Ramos (cell line): Measurements from ENCODE around the gene B2M.

Experiments
- in situ Hi-C: fragments of 300-500 bp; cut with MboI; formaldehyde crosslinking; loops from one replicate; pipeline ENCODE4 v1.14.3; 2022; ENCODE audit warnings: low sequenced_read_pairs; ENCODE audit not compliant: unreplicated experiment

Gene B2M

DNA sequence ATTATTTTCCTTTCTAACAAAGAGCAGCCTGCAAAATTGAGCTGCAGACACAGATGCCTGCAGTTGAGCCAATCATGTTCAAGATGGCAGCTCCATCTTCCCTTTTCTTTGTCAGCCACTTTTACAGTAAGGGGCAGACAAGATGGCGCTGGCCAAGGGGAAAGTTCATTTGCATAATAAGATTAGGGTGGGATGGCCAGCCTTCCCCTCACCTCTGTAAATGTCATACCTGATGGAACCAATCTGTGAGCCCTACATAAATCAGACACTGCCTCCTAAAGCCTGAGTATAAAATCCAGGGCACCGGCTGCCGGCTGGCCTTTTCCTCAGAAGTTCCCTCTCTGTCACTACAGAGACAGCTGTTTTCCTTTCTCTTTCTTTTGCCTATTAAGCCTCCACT lies 16.0 kb upstream of the B2M start:
- in situ Hi-C loops, result no loop called here

DNA sequence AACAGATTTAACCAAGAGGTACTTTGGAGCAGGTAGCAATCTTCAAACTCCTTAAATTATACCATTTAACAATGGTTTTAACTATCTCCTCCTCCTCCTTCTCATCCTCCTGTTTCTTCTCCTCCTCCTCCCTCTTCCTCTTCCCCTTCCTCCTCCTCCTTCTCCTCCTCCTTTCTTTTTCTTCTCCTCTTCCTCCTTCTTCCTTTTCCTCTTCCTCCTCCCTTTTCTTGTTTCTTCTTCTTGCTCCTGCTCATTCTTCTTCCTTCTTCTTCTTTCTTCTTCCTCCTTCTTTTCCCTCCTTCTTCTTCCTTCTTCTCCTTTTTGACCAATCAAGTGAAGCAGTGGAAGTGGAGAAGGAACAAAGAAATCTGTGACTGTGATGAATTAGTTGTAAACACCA lies 14.3 kb upstream of the B2M start:
- in situ Hi-C loops, result no loop called here

DNA sequence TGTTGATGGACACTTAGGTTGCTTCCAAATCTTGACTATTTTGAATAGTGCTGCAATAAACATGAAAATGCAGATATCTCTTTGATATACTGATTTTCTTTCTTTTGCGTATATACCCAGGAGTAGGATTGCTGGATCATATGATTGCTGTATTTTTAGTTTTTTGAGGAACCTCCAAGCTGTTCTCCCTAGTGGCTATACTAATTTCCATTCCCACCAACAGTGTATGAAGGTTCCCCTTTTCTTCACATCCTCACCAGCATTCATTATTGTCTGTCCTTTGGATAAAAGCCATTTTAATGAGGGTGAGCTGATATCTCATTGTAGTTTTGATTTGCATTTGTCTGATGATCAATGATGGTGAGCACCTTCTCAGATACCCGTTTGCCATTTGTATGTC lies 12.7 kb upstream of the B2M start:
- in situ Hi-C loops, result no loop called here

DNA sequence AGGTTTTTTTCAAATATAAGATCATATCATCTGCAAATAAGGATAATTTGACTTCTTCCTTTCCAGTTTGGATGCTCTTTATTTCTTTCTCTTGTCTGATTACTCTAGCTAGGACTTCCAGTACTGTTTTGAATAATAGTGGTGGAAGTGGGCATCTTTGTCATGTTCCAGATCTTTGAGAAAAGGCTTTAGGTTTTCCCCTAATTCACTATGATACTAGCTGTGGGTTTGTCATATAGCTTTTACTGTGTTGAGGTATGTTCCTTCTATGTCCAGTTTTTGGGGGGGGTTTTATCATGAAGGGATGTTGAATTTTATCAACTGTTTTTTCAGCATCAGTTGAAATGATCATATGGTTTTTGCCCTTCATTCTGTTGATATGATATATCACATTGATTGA lies 10.6 kb upstream of the B2M start:
- in situ Hi-C loops, result loop anchor here (25.0 kb wide), 2 partner anchors 862 to 913 kb away; partner anchors contain the start of genes ELL3 and SERF2

DNA sequence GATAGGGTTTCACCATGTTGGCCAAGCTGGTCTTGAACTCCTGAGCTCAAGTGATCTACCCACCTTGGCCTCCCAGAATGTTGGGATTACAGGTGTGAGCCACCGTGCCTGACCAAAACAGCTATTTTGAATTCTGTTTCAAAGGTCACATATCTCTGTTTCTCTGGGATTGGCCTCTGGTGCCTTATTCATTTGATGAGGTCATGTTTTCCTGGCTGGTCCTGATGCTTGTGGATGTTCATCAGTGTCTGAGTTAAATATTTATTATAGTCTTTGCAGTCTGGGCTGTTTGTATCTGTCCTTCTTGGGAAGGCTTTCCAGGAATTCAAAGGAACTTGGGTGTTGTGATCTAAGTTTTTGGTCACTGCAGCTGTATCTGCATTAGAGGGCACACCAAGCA lies 5.3 kb upstream of the B2M start:
- in situ Hi-C loops, result loop anchor here (5.0 to 25.0 kb wide), 3 partner anchors 39 to 919 kb away; partner anchors contain the start of genes ELL3 and SERF2

DNA sequence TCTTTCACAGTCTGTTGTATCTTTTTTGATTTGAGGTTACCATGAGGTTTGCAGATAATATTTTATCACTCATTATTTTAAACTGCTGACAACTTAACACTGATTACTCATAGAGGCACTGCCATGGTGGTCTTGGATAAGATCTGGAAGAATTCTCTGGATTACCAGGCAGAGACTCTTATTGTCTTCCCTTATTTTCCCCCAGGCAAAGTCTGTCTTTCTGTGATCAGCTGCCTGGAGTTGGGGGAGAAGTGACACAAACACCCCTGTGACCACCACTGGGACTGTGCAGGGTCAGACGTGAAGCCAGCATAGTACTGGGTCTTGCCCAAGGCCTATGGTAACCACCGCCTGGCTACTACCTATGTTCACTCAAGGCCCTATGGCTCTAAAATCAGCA lies 4.9 kb upstream of the B2M start:
- in situ Hi-C loops, result loop anchor here (5.0 to 25.0 kb wide), 3 partner anchors 39 to 919 kb away; partner anchors contain the start of genes ELL3 and SERF2

DNA sequence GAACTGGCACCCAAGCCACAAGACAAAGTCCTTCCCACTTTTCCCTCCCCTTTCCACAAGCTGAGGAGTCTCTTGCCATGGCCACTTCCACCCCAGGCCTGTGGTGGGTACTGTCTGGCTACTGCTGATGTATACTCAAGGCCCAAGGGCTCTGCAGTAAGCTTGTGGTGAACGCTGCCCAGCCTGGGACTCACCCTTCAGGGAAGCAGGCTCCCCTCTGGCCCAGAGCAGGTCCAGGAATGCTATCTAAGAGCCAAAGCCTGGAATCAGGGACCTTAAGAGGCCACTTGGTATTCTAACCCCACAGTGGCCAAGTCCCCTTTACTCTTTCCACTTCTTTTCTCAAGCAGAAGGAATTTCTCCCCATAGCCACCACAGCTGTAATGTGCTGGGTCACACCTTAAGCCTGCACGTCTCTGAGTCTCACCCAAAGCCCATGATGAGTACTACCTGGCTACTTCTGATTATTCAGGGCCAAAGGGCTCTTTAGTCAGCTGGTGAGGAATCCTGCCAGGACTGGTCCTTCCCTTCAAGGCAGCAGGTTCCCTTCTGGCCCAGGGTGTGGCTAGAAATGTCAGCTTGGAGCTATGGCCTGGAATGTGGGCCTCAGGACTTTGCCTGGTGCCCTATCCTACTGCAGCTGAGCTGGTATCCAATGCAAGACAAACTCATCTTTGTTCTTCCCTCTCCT lies 4.2 kb upstream of the B2M start:
- in situ Hi-C loops, result loop anchor here (5.0 to 25.0 kb wide), 3 partner anchors 40 to 920 kb away; partner anchors contain the start of genes ELL3 and SERF2

DNA sequence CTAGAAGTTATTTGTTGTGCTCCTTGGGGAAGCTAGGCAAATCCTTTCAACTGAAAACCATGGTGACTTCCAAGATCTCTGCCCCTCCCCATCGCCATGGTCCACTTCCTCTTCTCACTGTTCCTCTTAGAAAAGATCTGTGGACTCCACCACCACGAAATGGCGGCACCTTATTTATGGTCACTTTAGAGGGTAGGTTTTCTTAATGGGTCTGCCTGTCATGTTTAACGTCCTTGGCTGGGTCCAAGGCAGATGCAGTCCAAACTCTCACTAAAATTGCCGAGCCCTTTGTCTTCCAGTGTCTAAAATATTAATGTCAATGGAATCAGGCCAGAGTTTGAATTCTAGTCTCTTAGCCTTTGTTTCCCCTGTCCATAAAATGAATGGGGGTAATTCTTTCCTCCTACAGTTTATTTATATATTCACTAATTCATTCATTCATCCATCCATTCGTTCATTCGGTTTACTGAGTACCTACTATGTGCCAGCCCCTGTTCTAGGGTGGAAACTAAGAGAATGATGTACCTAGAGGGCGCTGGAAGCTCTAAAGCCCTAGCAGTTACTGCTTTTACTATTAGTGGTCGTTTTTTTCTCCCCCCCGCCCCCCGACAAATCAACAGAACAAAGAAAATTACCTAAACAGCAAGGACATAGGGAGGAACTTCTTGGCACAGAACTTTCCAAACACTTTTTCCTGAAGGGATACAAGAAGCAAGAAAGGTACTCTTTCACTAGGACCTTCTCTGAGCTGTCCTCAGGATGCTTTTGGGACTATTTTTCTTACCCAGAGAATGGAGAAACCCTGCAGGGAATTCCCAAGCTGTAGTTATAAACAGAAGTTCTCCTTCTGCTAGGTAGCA lies 851 bp upstream of the B2M start:
- in situ Hi-C loops, result loop anchor here (25.0 kb wide), 2 partner anchors 852 to 923 kb away; partner anchors contain the start of genes ELL3 and SERF2

DNA sequence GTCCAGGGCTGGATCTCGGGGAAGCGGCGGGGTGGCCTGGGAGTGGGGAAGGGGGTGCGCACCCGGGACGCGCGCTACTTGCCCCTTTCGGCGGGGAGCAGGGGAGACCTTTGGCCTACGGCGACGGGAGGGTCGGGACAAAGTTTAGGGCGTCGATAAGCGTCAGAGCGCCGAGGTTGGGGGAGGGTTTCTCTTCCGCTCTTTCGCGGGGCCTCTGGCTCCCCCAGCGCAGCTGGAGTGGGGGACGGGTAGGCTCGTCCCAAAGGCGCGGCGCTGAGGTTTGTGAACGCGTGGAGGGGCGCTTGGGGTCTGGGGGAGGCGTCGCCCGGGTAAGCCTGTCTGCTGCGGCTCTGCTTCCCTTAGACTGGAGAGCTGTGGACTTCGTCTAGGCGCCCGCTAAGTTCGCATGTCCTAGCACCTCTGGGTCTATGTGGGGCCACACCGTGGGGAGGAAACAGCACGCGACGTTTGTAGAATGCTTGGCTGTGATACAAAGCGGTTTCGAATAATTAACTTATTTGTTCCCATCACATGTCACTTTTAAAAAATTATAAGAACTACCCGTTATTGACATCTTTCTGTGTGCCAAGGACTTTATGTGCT lies 527 bp downstream of the B2M start:
- in situ Hi-C loops, result loop anchor here (25.0 kb wide), 2 partner anchors 850 to 925 kb away; partner anchors contain the start of genes ELL3 and SERF2

DNA sequence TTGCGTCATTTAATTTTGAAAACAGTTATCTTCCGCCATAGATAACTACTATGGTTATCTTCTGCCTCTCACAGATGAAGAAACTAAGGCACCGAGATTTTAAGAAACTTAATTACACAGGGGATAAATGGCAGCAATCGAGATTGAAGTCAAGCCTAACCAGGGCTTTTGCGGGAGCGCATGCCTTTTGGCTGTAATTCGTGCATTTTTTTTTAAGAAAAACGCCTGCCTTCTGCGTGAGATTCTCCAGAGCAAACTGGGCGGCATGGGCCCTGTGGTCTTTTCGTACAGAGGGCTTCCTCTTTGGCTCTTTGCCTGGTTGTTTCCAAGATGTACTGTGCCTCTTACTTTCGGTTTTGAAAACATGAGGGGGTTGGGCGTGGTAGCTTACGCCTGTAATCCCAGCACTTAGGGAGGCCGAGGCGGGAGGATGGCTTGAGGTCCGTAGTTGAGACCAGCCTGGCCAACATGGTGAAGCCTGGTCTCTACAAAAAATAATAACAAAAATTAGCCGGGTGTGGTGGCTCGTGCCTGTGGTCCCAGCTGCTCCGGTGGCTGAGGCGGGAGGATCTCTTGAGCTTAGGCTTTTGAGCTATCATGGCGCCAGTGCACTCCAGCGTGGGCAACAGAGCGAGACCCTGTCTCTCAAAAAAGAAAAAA lies 1.2 kb downstream of the B2M start:
- in situ Hi-C loops, result loop anchor here (25.0 kb wide), 2 partner anchors 850 to 925 kb away; partner anchors contain the start of genes ELL3 and SERF2

DNA sequence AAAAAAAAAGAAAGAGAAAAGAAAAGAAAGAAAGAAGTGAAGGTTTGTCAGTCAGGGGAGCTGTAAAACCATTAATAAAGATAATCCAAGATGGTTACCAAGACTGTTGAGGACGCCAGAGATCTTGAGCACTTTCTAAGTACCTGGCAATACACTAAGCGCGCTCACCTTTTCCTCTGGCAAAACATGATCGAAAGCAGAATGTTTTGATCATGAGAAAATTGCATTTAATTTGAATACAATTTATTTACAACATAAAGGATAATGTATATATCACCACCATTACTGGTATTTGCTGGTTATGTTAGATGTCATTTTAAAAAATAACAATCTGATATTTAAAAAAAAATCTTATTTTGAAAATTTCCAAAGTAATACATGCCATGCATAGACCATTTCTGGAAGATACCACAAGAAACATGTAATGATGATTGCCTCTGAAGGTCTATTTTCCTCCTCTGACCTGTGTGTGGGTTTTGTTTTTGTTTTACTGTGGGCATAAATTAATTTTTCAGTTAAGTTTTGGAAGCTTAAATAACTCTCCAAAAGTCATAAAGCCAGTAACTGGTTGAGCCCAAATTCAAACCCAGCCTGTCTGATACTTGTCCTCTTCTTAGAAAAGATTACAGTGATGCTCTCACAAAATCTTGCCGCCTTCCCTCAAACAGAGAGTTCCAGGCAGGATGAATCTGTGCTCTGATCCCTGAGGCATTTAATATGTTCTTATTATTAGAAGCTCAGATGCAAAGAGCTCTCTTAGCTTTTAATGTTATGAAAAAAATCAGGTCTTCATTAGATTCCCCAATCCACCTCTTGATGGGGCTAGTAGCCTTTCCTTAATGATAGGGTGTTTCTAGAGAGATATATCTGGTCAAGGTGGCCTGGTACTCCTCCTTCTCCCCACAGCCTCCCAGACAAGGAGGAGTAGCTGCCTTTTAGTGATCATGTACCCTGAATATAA lies 2.0 kb downstream of the B2M start:
- in situ Hi-C loops, result loop anchor here (25.0 kb wide), 2 partner anchors 849 to 926 kb away; partner anchors contain the start of genes ELL3 and SERF2

DNA sequence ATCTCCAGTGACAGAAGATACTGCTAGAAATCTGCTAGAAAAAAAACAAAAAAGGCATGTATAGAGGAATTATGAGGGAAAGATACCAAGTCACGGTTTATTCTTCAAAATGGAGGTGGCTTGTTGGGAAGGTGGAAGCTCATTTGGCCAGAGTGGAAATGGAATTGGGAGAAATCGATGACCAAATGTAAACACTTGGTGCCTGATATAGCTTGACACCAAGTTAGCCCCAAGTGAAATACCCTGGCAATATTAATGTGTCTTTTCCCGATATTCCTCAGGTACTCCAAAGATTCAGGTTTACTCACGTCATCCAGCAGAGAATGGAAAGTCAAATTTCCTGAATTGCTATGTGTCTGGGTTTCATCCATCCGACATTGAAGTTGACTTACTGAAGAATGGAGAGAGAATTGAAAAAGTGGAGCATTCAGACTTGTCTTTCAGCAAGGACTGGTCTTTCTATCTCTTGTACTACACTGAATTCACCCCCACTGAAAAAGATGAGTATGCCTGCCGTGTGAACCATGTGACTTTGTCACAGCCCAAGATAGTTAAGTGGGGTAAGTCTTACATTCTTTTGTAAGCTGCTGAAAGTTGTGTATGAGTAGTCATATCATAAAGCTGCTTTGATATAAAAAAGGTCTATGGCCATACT lies 4.0 kb downstream of the B2M start:
- in situ Hi-C loops, result loop anchor here (25.0 kb wide), 2 partner anchors 847 to 928 kb away; partner anchors contain the start of genes ELL3 and SERF2

DNA sequence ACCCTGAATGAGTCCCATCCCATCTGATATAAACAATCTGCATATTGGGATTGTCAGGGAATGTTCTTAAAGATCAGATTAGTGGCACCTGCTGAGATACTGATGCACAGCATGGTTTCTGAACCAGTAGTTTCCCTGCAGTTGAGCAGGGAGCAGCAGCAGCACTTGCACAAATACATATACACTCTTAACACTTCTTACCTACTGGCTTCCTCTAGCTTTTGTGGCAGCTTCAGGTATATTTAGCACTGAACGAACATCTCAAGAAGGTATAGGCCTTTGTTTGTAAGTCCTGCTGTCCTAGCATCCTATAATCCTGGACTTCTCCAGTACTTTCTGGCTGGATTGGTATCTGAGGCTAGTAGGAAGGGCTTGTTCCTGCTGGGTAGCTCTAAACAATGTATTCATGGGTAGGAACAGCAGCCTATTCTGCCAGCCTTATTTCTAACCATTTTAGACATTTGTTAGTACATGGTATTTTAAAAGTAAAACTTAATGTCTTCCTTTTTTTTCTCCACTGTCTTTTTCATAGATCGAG lies 4.5 kb downstream of the B2M start:
- in situ Hi-C loops, result loop anchor here (25.0 kb wide), 2 partner anchors 846 to 929 kb away; partner anchors contain the start of genes ELL3 and SERF2

DNA sequence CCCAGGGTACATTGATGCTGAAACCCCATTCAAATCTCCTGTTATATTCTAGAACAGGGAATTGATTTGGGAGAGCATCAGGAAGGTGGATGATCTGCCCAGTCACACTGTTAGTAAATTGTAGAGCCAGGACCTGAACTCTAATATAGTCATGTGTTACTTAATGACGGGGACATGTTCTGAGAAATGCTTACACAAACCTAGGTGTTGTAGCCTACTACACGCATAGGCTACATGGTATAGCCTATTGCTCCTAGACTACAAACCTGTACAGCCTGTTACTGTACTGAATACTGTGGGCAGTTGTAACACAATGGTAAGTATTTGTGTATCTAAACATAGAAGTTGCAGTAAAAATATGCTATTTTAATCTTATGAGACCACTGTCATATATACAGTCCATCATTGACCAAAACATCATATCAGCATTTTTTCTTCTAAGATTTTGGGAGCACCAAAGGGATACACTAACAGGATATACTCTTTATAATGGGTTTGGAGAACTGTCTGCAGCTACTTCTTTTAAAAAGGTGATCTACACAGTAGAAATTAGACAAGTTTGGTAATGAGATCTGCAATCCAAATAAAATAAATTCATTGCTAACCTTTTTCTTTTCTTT lies 5.8 kb downstream of the B2M start:
- in situ Hi-C loops, result loop anchor here (25.0 kb wide), 2 partner anchors 845 to 930 kb away; partner anchors contain the start of genes ELL3 and SERF2

DNA sequence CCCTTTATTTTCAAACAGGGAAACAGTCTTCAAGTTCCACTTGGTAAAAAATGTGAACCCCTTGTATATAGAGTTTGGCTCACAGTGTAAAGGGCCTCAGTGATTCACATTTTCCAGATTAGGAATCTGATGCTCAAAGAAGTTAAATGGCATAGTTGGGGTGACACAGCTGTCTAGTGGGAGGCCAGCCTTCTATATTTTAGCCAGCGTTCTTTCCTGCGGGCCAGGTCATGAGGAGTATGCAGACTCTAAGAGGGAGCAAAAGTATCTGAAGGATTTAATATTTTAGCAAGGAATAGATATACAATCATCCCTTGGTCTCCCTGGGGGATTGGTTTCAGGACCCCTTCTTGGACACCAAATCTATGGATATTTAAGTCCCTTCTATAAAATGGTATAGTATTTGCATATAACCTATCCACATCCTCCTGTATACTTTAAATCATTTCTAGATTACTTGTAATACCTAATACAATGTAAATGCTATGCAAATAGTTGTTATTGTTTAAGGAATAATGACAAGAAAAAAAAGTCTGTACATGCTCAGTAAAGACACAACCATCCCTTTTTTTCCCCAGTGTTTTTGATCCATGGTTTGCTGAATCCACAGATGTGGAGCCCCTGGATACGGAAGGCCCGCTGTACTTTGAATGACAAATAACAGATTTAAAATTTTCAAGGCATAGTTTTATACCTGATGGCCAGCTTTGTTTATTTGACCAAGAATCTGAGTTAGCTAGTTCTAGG lies 7.0 kb downstream of the B2M start:
- in situ Hi-C loops, result loop anchor here (25.0 kb wide), 2 partner anchors 844 to 931 kb away; partner anchors contain the start of genes ELL3 and SERF2

DNA sequence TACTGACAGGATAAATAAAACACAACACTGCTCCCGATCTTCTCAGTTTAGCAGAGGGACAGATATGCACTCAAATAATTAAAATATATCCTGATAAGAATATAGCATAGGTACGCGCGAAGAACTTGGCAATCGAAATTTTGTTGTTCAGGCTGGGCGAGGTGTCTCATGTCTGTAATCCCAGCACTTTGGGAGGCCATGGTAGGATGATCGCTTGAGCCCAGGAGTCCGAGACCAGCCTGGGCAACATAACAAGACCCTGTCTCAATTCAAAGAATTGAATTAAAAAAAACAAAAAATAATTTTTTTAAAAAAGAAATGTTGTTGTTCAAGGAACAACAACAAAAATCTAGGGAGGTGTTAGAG lies 7.6 kb downstream of the B2M start:
- in situ Hi-C loops, result loop anchor here (25.0 kb wide), 2 partner anchors 843 to 932 kb away; partner anchors contain the start of genes ELL3 and SERF2
